ENCODE data around the gene CDH4.

The CDH4 gene

GRCh38 chr20:61706259-61706961 lies 454.3 kb downstream of the CDH4 start:
- TF ChIP-seq FOXP2 (optimal IDR thresholded peaks at IDR 0.05; ENCODE audit: borderline replicate concordance, extremely low read depth, extremely low read length, insufficient read depth) (no peak), POLR2AphosphoS5 (IDR thresholded peaks at IDR 0.05; ENCODE audit: low read depth, low read length) (no peak), SIN3A (IDR thresholded peaks at IDR 0.05; ENCODE audit: borderline replicate concordance, insufficient read depth, low read length) (no peak), TAF1 (IDR thresholded peaks at IDR 0.05; ENCODE audit: borderline replicate concordance, insufficient read depth, low read length) (no peak), REST (IDR thresholded peaks at IDR 0.05; ENCODE audit: insufficient read depth in 1 of 2, low read depth in 2 of 2, low read length in 2 of 2) (no peak)

GRCh38 chr20:61708891-61709290 lies 456.8 kb downstream of the CDH4 start:
- TF ChIP-seq TAF1 (IDR thresholded peaks at IDR 0.05; ENCODE audit: borderline replicate concordance, insufficient read depth, low read length) (no peak), FOXP2 (optimal IDR thresholded peaks at IDR 0.05; ENCODE audit: borderline replicate concordance, extremely low read depth, extremely low read length, insufficient read depth) (no peak), POLR2AphosphoS5 (IDR thresholded peaks at IDR 0.05; ENCODE audit: low read depth, low read length) (no peak), SIN3A (IDR thresholded peaks at IDR 0.05; ENCODE audit: borderline replicate concordance, insufficient read depth, low read length) (no peak), REST (IDR thresholded peaks at IDR 0.05; ENCODE audit: insufficient read depth in 1 of 2, low read depth in 2 of 2, low read length in 2 of 2) (no peak)

- TF ChIP-seq SIN3A (IDR thresholded peaks at IDR 0.05; ENCODE audit: borderline replicate concordance, insufficient read depth, low read length), result no peak
- TF ChIP-seq FOXP2 (optimal IDR thresholded peaks at IDR 0.05; ENCODE audit: borderline replicate concordance, extremely low read depth, extremely low read length, insufficient read depth), result no peak
- TF ChIP-seq REST (IDR thresholded peaks at IDR 0.05; ENCODE audit: insufficient read depth in 1 of 2, low read depth in 2 of 2, low read length in 2 of 2), result no peak
- TF ChIP-seq TAF1 (IDR thresholded peaks at IDR 0.05; ENCODE audit: borderline replicate concordance, insufficient read depth, low read length), result no peak
- TF ChIP-seq POLR2AphosphoS5 (IDR thresholded peaks at IDR 0.05; ENCODE audit: low read depth, low read length), result no peak
These were observed 458.0 kb downstream of the CDH4 start for GRCh38 chr20:61710108-61710507.

- no peak for TF ChIP-seq POLR2AphosphoS5 (IDR thresholded peaks at IDR 0.05; ENCODE audit: low read depth, low read length)
- no peak for TF ChIP-seq SIN3A (IDR thresholded peaks at IDR 0.05; ENCODE audit: borderline replicate concordance, insufficient read depth, low read length)
- no peak for TF ChIP-seq FOXP2 (optimal IDR thresholded peaks at IDR 0.05; ENCODE audit: borderline replicate concordance, extremely low read depth, extremely low read length, insufficient read depth)
- TF ChIP-seq REST (IDR thresholded peaks at IDR 0.05; ENCODE audit: insufficient read depth in 1 of 2, low read depth in 2 of 2, low read length in 2 of 2), result no peak
- no peak for TF ChIP-seq TAF1 (IDR thresholded peaks at IDR 0.05; ENCODE audit: borderline replicate concordance, insufficient read depth, low read length)
These were observed 460.6 kb downstream of the CDH4 start for GRCh38 chr20:61712688-61713087.

Data from PFSK-1 (cell line).